ENCODE data around the gene THRA. TPM values are rescaled to one million over a fixed set of nuclear protein-coding genes. Genes with fewer than 3 reads are reported as not detected.

The THRA gene
- total RNA-seq, 1 experiment from 2014 or later: 29.3 TPM

DNA sequence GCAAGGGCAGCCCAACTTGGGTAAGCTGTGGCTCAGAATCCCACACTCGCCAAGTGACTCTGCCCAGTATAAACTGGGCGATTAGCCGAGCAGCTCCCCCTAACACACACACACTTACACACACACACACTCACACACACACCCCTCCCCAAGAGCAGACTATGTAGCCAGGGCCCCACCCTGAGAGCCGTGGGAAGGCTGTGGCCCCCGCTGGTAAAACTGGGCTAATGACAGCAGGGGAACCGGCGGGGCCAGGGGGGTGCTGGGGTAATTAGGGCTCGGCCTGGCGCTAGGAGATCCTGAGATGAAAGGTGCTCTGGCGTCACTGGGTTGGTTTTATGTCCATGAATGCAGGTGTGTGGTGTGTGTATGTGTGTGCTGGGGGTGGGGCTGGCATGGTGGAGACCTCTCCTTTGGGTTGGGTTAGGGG lies 1.1 kb upstream of the THRA start:
- no peaks in the 10 kb centered on the region for H3K36me3 ChIP-seq (ENCODE audit: control insufficient read depth, insufficient read depth, low read length)
- H3K9me3 ChIP-seq: no peaks in the 10 kb centered on the region
- DNase-seq: no peak
- H3K4me3 ChIP-seq (ENCODE audit: low read depth, low read length): no peak overlapping the region
- no TSS peak for BruUV-seq (replicated peaks)
- H3K4me1 ChIP-seq: peaks cover 20% of the 10 kb centered on the region
- peak overlapping the region; percentile 73 for H3K4me3 Mint-ChIP-seq (ENCODE audit: unreplicated experiment)
- TF ChIP-seq CTCF (IDR thresholded peaks at IDR 0.05; ENCODE audit: insufficient read depth in 1 of 2, low read depth in 1 of 2, low read length in 1 of 2, severe bottlenecking in 1 of 2, unreplicated experiment in 1 of 2): no peak
- no peaks in the 10 kb centered on the region for H3K27me3 ChIP-seq (replicated peaks; ENCODE audit: control insufficient read depth, insufficient read depth, low read length)
- intact Hi-C loops (cut with micrococcal nuclease; ENCODE audit: unreplicated experiment): no loop called here
- H3K27ac Mint-ChIP-seq (ENCODE audit: unreplicated experiment): peak overlapping the region; percentile 5
- H3K36me3 Mint-ChIP-seq (ENCODE audit: insufficient read depth, unreplicated experiment): peaks cover 8% of the 10 kb centered on the region
- CTCF ChIA-PET: interaction anchor here (0.8 to 5.6 kb wide), 5 partner anchors 14 to 106 kb away, joined by 3 to 66 read pairs (median 4); no protein-coding TSS in a partner anchor
- peaks cover 28% of the 10 kb centered on the region for H3K4me1 Mint-ChIP-seq (ENCODE audit: low read depth, unreplicated experiment)
- POLR2A ChIA-PET: no interaction called here
- H3K9me3 Mint-ChIP-seq (ENCODE audit: unreplicated experiment): no peaks in the 10 kb centered on the region
- H3K27me3 Mint-ChIP-seq (ENCODE audit: insufficient read depth, unreplicated experiment): no peaks in the 10 kb centered on the region

DNA sequence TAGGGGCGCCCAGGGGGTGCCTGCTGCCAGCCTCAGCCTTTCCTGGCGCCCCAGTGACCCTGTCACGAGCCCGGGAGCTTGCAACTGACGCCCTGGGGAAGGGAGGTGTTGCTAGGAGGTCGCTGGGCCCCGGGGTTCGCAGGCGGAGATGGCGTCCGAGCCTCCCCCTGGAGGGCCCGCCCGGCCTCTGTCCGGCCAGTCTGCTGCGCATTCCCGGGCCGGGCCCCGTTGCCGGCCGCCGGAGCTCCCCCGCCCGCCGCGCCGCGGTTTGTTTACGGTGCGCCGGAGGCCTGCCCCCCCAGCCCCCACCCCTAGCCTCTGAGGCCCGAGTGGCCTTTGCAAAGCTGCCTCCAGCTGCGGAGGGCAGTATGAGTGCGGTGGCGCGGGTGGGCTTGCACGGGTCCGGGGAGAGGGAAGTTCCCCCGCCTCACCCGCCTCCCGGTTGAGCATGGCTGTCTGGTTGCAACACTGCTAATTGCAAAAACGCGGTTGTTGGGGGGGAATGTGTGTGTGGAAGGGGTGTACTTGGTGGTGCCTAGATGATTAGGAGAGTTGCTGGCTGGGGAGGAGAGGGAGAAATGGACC lies 514 bp downstream of the THRA start:
- peak overlapping the region; percentile 99 for H3K4me3 ChIP-seq (ENCODE audit: low read depth, low read length)
- BruUV-seq (replicated peaks): no TSS peak
- Mint-ChIP-seq H3K4me3 (ENCODE audit: unreplicated experiment) (peak overlapping the region; percentile 78), H3K27me3 (ENCODE audit: insufficient read depth, unreplicated experiment) (no peaks in the 10 kb centered on the region), H3K4me1 (ENCODE audit: low read depth, unreplicated experiment) (peaks cover 35% of the 10 kb centered on the region), H3K27ac (ENCODE audit: unreplicated experiment) (peak overlapping the region; percentile 23), H3K9me3 (ENCODE audit: unreplicated experiment) (no peaks in the 10 kb centered on the region), H3K36me3 (ENCODE audit: insufficient read depth, unreplicated experiment) (peaks cover 8% of the 10 kb centered on the region)
- H3K4me1 ChIP-seq: peaks cover 32% of the 10 kb centered on the region
- H3K36me3 ChIP-seq (ENCODE audit: control insufficient read depth, insufficient read depth, low read length): no peaks in the 10 kb centered on the region
- TF ChIP-seq CTCF (IDR thresholded peaks at IDR 0.05; ENCODE audit: insufficient read depth in 1 of 2, low read depth in 1 of 2, low read length in 1 of 2, severe bottlenecking in 1 of 2, unreplicated experiment in 1 of 2): no peak
- ChIA-PET POLR2A (interaction anchor here (0.5 to 1.3 kb wide), 3 partner anchors 9 to 129 kb away, joined by 3 to 5 read pairs (median 5); partner anchors contain the start of genes MED24 and NR1D1), CTCF (interaction anchor here (0.6 to 5.6 kb wide), 12 partner anchors 8 to 355 kb away, joined by 3 to 66 read pairs (median 6); partner anchors contain the start of genes MED24 and TOP2A)
- no peaks in the 10 kb centered on the region for H3K27me3 ChIP-seq (replicated peaks; ENCODE audit: control insufficient read depth, insufficient read depth, low read length)
- intact Hi-C loops (cut with micrococcal nuclease; ENCODE audit: unreplicated experiment): loop anchor here (1.0 kb wide), 3 partner anchors 12 to 48 kb away; no protein-coding TSS in a partner anchor
- H3K9me3 ChIP-seq: no peaks in the 10 kb centered on the region
- peak in 1 of 2 experiments; percentile 76 for DNase-seq

GRCh38 chr17:40063901-40064531 lies 1.3 kb downstream of the THRA start:
- Mint-ChIP-seq H3K36me3 (ENCODE audit: insufficient read depth, unreplicated experiment) (peaks cover 8% of the 10 kb centered on the region), H3K27ac (ENCODE audit: unreplicated experiment) (peak overlapping the region; percentile 23), H3K9me3 (ENCODE audit: unreplicated experiment) (no peaks in the 10 kb centered on the region), H3K4me3 (ENCODE audit: unreplicated experiment) (peak overlapping the region; percentile 78), H3K27me3 (ENCODE audit: insufficient read depth, unreplicated experiment) (no peaks in the 10 kb centered on the region), H3K4me1 (ENCODE audit: low read depth, unreplicated experiment) (peaks cover 37% of the 10 kb centered on the region)
- H3K36me3 ChIP-seq (ENCODE audit: control insufficient read depth, insufficient read depth, low read length): no peaks in the 10 kb centered on the region
- TF ChIP-seq CTCF (IDR thresholded peaks at IDR 0.05; ENCODE audit: insufficient read depth in 1 of 2, low read depth in 1 of 2, low read length in 1 of 2, severe bottlenecking in 1 of 2, unreplicated experiment in 1 of 2): no peak
- peaks cover 37% of the 10 kb centered on the region for H3K4me1 ChIP-seq
- H3K4me3 ChIP-seq (ENCODE audit: low read depth, low read length): peak overlapping the region; percentile 99
- H3K9me3 ChIP-seq: no peaks in the 10 kb centered on the region
- BruUV-seq (replicated peaks): TSS peak; percentile 46
- CTCF ChIA-PET: interaction anchor here (0.6 to 5.6 kb wide), 10 partner anchors 9 to 92 kb away, joined by 3 to 66 read pairs (median 6); partner anchors contain the start of gene MED24
- POLR2A ChIA-PET: interaction anchor here (1.1 to 1.3 kb wide), 2 partner anchors 9 to 37 kb away, joined by 5 read pairs; partner anchors contain the start of genes MED24 and NR1D1
- intact Hi-C loops (cut with micrococcal nuclease; ENCODE audit: unreplicated experiment): loop anchor here (1.0 kb wide), 3 partner anchors 11 to 47 kb away; no protein-coding TSS in a partner anchor
- DNase-seq: no peak
- no peaks in the 10 kb centered on the region for H3K27me3 ChIP-seq (replicated peaks; ENCODE audit: control insufficient read depth, insufficient read depth, low read length)

All from Caco-2 (cell line).